Fibroblast of skin of back (primary cell): ENCODE results near the gene SERINC5.
A peak's percentile ranks its signal among the peaks of the same experiment; 100 is the strongest.
"Not testable (repeated sequence)": the region's sequence is repeated elsewhere in the genome, so short reads cannot be mapped to it uniquely, and the experiment has no call there.

ENCODE experiments used
- DNase-seq: peaks from one replicate; pipeline ENCODE4 v3.0.0-alpha.2; 2013

SERINC5 gene

GRCh38 chr5:80168388-80169028, 87.3 kb downstream of the SERINC5 start:
- DNase-seq: no peak

- DNase-seq: no peak
Observed at GRCh38 chr5:80165452-80165851, 90.4 kb downstream of the SERINC5 start.

- DNase-seq: peak; percentile 7
Observed at GRCh38 chr5:80161165-80161564, 94.7 kb downstream of the SERINC5 start.

- no peak for DNase-seq
Observed at GRCh38 chr5:80160242-80160641, 95.6 kb downstream of the SERINC5 start.

- DNase-seq: no peak
Observed at GRCh38 chr5:80159133-80159815, 96.6 kb downstream of the SERINC5 start.

- peak; percentile 85 for DNase-seq
Observed at GRCh38 chr5:80156156-80156555, 99.7 kb downstream of the SERINC5 start.

GRCh38 chr5:80154749-80155148, 101.1 kb downstream of the SERINC5 start:
- DNase-seq: no peak

- DNase-seq: not testable (repeated sequence)
Observed at GRCh38 chr5:80154289-80154688, 101.6 kb downstream of the SERINC5 start.

GRCh38 chr5:80153586-80154126, 102.2 kb downstream of the SERINC5 start:
- DNase-seq: no peak

GRCh38 chr5:80152778-80153177, 103.1 kb downstream of the SERINC5 start:
- no peak for DNase-seq

GRCh38 chr5:80151890-80152289, 104.0 kb downstream of the SERINC5 start:
- no peak for DNase-seq

GRCh38 chr5:80150731-80151130, 105.1 kb downstream of the SERINC5 start:
- DNase-seq: no peak

GRCh38 chr5:80149161-80149609, 106.7 kb downstream of the SERINC5 start:
- no peak for DNase-seq

GRCh38 chr5:80147119-80147815, 108.6 kb downstream of the SERINC5 start:
- DNase-seq: no peak

- DNase-seq: no peak
Observed at GRCh38 chr5:80146046-80146445, 109.8 kb downstream of the SERINC5 start.

GRCh38 chr5:80143491-80143890, 112.4 kb downstream of the SERINC5 start:
- DNase-seq: no peak

GRCh38 chr5:80142996-80143395, 112.9 kb downstream of the SERINC5 start:
- peak; percentile 47 for DNase-seq

- DNase-seq: peak; percentile 58
Observed at GRCh38 chr5:80141681-80142080, 114.2 kb downstream of the SERINC5 start.

- peak; percentile 66 for DNase-seq
Observed at GRCh38 chr5:80141147-80141671, 114.6 kb downstream of the SERINC5 start.

GRCh38 chr5:80140496-80140895, 115.4 kb downstream of the SERINC5 start:
- no peak for DNase-seq

GRCh38 chr5:80139466-80139972, 116.3 kb downstream of the SERINC5 start:
- no peak for DNase-seq

- no peak for DNase-seq
Observed at GRCh38 chr5:80138486-80138885, 117.4 kb downstream of the SERINC5 start.

GRCh38 chr5:80136798-80137197, 119.0 kb downstream of the SERINC5 start:
- not testable (repeated sequence) for DNase-seq
